Muscle of leg (tissue), 11 donors: ENCODE measurements around the gene IRGQ. TPM values are rescaled to one million over a fixed set of nuclear protein-coding genes. Genes with fewer than 3 reads are reported as not detected.
A peak's percentile ranks its signal among the peaks of the same experiment; 100 is the strongest.

Experiments
- DNase-seq: peaks from one replicate; pipeline ENCODE4 v3.0.0; 2013
- H3K27ac ChIP-seq: one replicate; pipeline ENCODE4 v1.5.1; 2013; ENCODE audit warnings: mild to moderate bottlenecking, low read length, control low read depth
- H3K27me3 ChIP-seq: one replicate; pipeline ENCODE4 v1.6.1; 2013; ENCODE audit warnings: low read length; ENCODE audit not compliant: control insufficient read depth, insufficient read depth
- H3K36me3 ChIP-seq: one replicate; pipeline ENCODE4 v1.6.1; 2013; ENCODE audit warnings: low read length; ENCODE audit not compliant: control insufficient read depth, insufficient read depth
- H3K4me1 ChIP-seq: one replicate; pipeline ENCODE4 v1.6.1; 2013; ENCODE audit warnings: low read length; ENCODE audit not compliant: control insufficient read depth, insufficient read depth
- H3K4me3 ChIP-seq: one replicate; pipeline ENCODE4 v1.5.1; 2013; ENCODE audit warnings: low read length, control low read depth
- H3K9me3 ChIP-seq: replicated peaks from 2 replicates; pipeline ENCODE4 v1.6.1; 2013; ENCODE audit warnings: low read depth, low read length; ENCODE audit not compliant: control insufficient read depth
- WGBS: methylation state at CpG from one replicate; pipeline ENCODE4 v1.1.5; 2013; ENCODE audit warnings: missing lambda C conversion rate; ENCODE audit not compliant: insufficient coverage; 5-methylcytosine and 5-hydroxymethylcytosine counted together
- polyA plus RNA-seq, 8 donors: library from polyadenylated mRNA; unstranded; fragments of 120-200 nt; gene quantifications; one replicate each; pipeline versions ENCODE4 v1.2.1 to v1.2.3, GENCODE V29; 2013; ENCODE audit warnings: inconsistent platforms in 1 of 8, low replicate concordance in 1 of 8; ENCODE audit not compliant: insufficient read length in 8 of 8, insufficient read depth in 1 of 8
- total RNA-seq: library from RNA; stranded (reverse); fragments of 120-200 nt; gene quantifications from one replicate; pipeline ENCODE4 v1.2.4, GENCODE V29; 2013

IRGQ gene
- total and polyA plus RNA-seq, 9 donors: 9.7 to 15.1 (median 12.2) TPM

GRCh38 chr19:43599635-43600295 is 3.8 kb upstream of the IRGQ start:
- Histone ChIP-seq H3K27me3 (no peaks in the 10 kb centered on the region), H3K4me3 (no peak overlapping the region), H3K4me1 (peaks cover 19% of the 10 kb centered on the region), H3K9me3 (no peaks in the 10 kb centered on the region), H3K36me3 (peaks cover 37% of the 10 kb centered on the region), H3K27ac (no peak overlapping the region)
- DNase-seq: no peak
- WGBS: 84% methylated on average over 2 of the region's 4 CpGs

DNA sequence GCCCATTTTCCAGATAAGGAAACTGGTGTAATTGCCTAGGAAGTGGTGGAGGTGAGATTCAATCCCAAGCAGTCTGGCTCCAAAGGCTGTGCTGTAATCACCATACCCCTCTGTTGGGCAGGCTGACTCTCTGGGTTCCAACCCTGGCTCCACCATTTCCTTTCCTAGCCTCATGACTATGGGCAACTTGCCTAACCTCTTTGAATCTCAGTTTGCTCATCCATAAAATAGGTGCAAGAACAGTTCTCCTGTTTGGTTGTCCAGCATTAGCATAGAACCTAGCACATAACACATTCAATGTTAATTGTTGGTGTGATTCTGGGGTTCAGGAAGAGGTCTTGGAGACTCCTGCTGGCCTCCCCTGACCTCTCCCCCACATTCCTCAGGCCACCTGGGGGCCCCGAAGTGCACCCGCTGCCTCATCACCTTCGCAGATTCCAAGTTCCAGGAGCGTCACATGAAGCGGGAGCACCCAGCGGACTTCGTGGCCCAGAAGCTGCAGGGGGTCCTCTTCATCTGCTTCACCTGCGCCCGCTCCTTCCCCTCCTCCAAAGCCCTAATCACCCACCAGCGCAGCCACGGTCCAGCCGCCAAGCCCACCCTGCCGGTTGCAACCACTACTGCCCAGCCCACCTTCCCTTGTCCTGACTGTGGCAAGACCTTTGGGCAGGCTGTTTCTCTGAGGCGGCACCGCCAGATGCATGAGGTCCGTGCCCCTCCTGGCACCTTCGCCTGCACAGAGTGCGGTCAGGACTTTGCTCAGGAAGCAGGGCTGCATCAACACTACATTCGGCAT is 2.7 kb upstream of the IRGQ start:
- H3K4me3 ChIP-seq: no peak overlapping the region
- 92% methylated on average over 18 of the region's 19 CpGs for WGBS
- peaks cover 30% of the 10 kb centered on the region for H3K4me1 ChIP-seq
- H3K27ac ChIP-seq: no peak overlapping the region
- no peaks in the 10 kb centered on the region for H3K9me3 ChIP-seq
- DNase-seq: no peak
- peaks cover 47% of the 10 kb centered on the region for H3K36me3 ChIP-seq
- H3K27me3 ChIP-seq: no peaks in the 10 kb centered on the region

DNA sequence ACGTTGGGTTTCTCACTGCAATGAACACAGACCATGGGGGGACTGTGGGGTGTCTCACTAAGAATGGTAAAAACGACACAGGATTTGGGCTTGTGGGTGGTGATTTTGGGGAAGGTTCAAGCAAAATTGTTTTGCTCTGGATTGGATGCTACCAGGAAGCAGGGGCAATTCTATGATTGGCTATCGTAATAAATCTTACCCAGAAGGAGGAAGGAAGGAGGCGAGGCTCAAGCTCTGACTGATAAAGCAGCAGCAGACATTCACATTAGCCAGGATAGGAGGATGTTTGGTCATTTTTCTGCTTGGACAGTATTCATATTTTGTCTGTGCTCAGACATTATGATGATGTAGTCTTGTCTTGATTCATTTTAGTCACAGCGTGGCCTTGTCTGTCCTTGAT is 1.9 kb upstream of the IRGQ start:
- H3K9me3 ChIP-seq: no peaks in the 10 kb centered on the region
- WGBS: 64% methylated on average over 4 of the region's 5 CpGs
- H3K27me3 ChIP-seq: no peaks in the 10 kb centered on the region
- no peak overlapping the region for H3K27ac ChIP-seq
- DNase-seq: no peak
- peaks cover 55% of the 10 kb centered on the region for H3K36me3 ChIP-seq
- H3K4me3 ChIP-seq: no peak overlapping the region
- peaks cover 34% of the 10 kb centered on the region for H3K4me1 ChIP-seq

DNA sequence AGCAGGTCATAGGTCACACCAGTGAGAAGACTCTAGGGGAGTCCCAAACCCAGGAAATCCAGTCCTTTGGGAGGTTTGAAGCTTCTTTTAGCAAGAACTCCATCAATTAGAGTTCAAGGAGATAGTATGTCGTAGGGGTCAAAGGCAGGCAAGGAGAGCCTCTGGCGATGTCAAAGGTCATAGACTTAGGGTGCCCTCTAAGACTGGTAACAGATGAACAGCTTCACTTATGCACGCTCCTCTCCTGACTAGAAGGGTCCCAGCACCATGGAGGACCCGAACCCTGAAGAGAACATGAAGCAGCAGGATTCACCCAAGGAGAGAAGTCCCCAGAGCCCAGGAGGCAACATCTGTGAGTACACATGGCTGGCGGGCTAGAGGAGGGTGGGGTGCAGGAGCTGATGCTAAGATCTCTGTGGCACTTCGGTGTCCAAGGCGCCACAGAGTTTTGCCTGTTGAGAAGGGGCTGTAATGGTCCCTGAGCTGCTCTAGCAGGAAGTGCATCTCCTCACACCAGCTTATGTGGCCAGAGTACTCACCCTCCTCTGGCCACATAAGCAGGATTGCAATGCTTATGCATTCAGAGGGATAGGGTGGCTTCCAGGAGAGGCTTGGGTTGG is 1.0 kb upstream of the IRGQ start:
- Histone ChIP-seq H3K36me3 (peaks cover 60% of the 10 kb centered on the region), H3K4me1 (peaks cover 34% of the 10 kb centered on the region), H3K27ac (peak overlapping the region; percentile 99), H3K4me3 (peak overlapping the region; percentile 65), H3K27me3 (no peaks in the 10 kb centered on the region), H3K9me3 (no peaks in the 10 kb centered on the region)
- DNase-seq: peak; percentile 33
- 34% methylated on average over 6 of the region's 7 CpGs for WGBS

DNA sequence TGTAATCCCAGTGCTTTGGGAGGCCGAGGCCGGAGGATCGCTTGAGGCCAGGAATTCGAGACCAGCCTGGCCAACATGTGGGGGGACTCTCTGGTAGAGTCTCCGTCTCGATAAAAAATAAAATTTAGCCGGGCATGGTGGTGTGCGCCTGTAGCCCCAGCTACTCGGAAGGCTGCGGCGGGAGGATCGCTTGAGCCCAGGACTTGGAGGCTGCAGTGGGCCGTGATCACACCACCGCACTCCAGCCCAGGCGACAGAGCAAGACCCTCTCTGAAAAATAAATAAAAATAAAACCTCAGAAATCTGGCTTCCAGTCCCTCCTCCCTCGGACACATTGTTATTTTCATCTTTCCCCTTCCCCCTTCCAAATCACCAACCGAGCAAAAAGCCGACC is 332 bp downstream of the IRGQ start:
- peak overlapping the region; percentile 81 for H3K4me3 ChIP-seq
- H3K27ac ChIP-seq: peak overlapping the region; percentile 97
- under 1% methylated on average over 18 of the region's 18 CpGs for WGBS
- H3K27me3 ChIP-seq: no peaks in the 10 kb centered on the region
- H3K36me3 ChIP-seq: peaks cover 56% of the 10 kb centered on the region
- DNase-seq: no peak
- H3K9me3 ChIP-seq: no peaks in the 10 kb centered on the region
- H3K4me1 ChIP-seq: peaks cover 34% of the 10 kb centered on the region

DNA sequence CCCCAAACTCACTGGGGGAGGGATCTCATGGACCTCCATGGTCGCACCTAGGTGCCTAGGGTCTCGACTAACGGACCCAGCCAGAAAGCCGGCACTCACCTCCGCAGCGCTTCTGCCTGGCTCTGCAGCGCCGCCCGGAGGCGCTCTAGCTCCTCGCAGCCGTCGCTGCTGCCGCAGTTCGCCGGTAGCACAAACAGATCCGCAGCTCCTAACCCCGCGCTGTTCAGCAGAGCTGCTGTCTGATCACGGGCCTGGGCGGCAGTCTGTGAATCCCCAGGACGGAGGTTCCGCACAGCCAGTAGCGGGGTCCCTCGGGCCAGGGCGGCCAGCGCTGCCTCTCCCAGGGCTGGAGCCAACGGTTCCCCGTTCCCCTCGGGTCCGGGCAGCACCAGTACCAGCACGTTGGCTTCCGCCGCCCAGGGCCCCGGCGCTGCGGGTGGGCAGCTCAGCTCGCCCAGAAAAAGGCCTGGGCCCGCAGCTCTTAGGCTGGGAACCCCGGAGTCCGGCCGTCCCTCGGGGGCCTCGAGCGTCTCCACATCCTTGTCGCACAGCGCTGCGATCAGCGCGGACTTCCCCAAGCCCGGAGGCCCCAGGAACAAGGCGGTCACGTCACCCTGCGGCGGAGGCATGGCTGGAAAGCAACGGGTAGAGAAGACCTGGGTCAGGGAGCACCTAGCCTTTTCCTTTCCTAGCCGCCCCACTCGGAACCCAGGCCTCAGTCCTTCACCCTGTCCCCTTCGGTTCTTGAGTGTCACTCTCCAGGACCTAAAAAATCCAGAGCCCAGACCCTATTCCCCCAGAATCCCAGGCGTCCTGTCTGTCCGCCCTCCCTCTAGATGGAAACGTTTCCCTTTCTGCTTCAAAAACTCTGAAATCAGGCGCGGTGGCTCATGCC is 977 bp downstream of the IRGQ start:
- Histone ChIP-seq H3K4me3 (peak overlapping the region; percentile 81), H3K36me3 (peaks cover 58% of the 10 kb centered on the region), H3K4me1 (peaks cover 34% of the 10 kb centered on the region), H3K9me3 (no peaks in the 10 kb centered on the region), H3K27ac (peak overlapping the region; percentile 97), H3K27me3 (no peaks in the 10 kb centered on the region)
- 2% methylated on average over 64 of the region's 64 CpGs for WGBS
- peak; percentile 68 for DNase-seq

GRCh38 chr19:43594081-43594697 is 1.7 kb downstream of the IRGQ start:
- H3K4me1 ChIP-seq: peaks cover 34% of the 10 kb centered on the region
- H3K27me3 ChIP-seq: no peaks in the 10 kb centered on the region
- H3K4me3 ChIP-seq: peak overlapping the region; percentile 81
- 83% methylated on average over 8 of the region's 10 CpGs for WGBS
- no peak for DNase-seq
- peak overlapping the region; percentile 97 for H3K27ac ChIP-seq
- H3K9me3 ChIP-seq: no peaks in the 10 kb centered on the region
- H3K36me3 ChIP-seq: peaks cover 59% of the 10 kb centered on the region

DNA sequence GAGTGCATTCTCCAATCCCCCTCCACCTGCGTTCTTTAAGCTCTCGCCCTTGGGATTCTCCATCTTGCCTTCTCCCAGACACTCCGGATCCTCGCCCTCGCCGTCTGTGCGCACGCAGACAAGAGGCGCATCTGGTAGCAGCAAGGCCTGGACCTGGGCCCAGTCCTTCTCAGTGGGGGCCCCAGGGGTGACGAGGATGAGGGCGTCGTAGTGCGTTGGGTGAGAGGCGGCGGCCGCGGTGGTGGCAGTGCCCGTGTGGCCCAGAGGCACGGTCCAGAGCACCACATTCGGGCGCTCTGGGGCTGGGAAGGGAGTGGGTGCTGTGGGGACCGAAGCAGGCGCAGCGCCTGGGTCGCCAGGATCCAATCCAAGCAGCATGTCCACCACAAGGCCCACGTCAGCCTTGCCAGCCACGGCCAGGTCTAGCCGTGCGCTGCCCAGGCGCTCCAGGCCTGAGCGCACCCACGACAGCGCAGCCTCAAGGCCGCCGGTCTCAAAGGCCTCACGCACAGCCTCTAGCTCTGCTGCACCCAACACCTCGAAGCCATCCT is 3.1 kb downstream of the IRGQ start:
- WGBS: 93% methylated on average over 37 of the region's 37 CpGs
- DNase-seq: no peak
- Histone ChIP-seq H3K36me3 (peaks cover 52% of the 10 kb centered on the region), H3K4me1 (peaks cover 34% of the 10 kb centered on the region), H3K4me3 (no peak overlapping the region), H3K27me3 (no peaks in the 10 kb centered on the region), H3K27ac (no peak overlapping the region), H3K9me3 (no peaks in the 10 kb centered on the region)
